ENCODE measurements around the gene RFX8.

DNA sequence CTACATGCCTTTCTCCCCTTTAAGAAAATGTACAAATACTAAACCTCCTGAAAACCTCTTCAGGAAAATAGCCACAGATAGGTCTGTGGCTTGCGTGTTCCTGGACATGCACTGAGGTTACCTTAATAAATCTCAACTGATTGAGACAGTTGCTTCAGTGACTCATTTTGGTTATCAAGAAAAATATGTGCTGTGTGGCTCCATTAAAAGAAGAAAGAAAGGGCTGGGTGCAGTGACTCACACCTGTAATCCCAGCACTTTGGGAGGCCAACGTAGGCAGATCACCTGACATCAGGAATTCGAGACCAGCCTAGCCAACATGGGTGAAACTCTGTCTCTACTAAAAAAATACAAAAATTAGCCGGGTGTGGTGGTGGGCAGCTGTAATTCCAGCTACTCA, 114.7 kb downstream of the RFX8 start:
- TF ChIP-seq EP300 (IDR thresholded peaks at IDR 0.05) (no peak), POLR2A (IDR thresholded peaks at IDR 0.05) (no peak), POLR2AphosphoS5 (IDR thresholded peaks at IDR 0.05) (no peak)
- TF ChIP-seq, protein P1, sequence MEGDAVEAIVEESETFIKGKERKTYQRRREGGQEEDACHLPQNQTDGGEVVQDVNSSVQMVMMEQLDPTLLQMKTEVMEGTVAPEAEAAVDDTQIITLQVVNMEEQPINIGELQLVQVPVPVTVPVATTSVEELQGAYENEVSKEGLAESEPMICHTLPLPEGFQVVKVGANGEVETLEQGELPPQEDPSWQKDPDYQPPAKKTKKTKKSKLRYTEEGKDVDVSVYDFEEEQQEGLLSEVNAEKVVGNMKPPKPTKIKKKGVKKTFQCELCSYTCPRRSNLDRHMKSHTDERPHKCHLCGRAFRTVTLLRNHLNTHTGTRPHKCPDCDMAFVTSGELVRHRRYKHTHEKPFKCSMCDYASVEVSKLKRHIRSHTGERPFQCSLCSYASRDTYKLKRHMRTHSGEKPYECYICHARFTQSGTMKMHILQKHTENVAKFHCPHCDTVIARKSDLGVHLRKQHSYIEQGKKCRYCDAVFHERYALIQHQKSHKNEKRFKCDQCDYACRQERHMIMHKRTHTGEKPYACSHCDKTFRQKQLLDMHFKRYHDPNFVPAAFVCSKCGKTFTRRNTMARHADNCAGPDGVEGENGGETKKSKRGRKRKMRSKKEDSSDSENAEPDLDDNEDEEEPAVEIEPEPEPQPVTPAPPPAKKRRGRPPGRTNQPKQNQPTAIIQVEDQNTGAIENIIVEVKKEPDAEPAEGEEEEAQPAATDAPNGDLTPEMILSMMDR (IDR thresholded peaks at IDR 0.05): no peak
